GM18507 (cell line): ENCODE measurements around the gene GLMN.
A peak's percentile ranks its signal among the peaks of the same experiment; 100 is the strongest.
"Not testable (repeated sequence)": the region's sequence is repeated elsewhere in the genome, so short reads cannot be mapped to it uniquely, and the experiment has no call there.

ENCODE experiments used
- DNase-seq: peaks from one replicate; pipeline ENCODE4 v3.0.0; 2011; ENCODE audit warnings: low read depth; ENCODE audit not compliant: insufficient read length; ENCODE audit errors: extremely low spot score
- FAIRE-seq: peaks from 2 replicates; lab custom pipeline; 2011; peaks lifted over from hg19 to GRCh38; lab: Jason Lieb, UNC

The GLMN gene

DNA sequence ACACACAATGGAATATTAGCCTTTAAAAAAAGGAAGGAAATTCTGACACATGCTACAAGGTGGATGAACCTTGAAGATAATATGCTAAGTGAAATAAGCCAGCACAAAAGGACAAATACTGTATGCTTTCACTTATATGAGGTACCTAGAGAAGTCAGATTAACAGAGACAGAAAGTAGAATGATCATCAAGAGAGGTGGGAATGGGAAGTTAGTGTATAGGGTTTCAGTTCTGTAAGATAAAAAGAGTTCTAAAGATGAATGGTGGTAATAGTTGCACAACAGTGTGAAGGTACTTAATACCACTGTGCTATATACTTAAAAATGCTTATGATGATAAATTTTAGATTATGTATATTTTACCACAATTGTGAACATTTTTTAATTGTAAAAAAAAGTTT is 7.2 kb upstream of the GLMN start:
- FAIRE-seq: no peak

DNA sequence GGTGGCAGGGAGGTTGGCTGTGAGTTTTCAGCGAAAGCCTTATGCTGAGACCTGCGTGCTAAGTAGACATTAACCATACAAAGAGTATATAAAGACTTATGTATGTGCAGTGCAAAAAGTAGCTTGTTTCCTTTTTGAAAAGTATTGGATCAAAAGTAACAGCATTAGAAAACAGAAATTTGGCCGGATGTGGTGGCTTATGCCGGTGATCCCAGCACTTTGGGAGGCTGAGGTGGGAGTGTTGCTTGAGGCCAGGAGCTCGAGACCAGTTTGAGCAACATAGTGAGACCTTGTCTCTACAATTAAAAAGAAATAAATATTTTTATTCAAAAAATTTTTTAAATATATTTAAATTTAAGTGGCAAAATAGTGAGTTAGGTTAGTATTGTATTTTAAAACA is 2.2 kb upstream of the GLMN start:
- FAIRE-seq: no peak
- no peak for DNase-seq

More for the DNA sequence above, 7.2 kb upstream of the GLMN start:
- no peak for DNase-seq

DNA sequence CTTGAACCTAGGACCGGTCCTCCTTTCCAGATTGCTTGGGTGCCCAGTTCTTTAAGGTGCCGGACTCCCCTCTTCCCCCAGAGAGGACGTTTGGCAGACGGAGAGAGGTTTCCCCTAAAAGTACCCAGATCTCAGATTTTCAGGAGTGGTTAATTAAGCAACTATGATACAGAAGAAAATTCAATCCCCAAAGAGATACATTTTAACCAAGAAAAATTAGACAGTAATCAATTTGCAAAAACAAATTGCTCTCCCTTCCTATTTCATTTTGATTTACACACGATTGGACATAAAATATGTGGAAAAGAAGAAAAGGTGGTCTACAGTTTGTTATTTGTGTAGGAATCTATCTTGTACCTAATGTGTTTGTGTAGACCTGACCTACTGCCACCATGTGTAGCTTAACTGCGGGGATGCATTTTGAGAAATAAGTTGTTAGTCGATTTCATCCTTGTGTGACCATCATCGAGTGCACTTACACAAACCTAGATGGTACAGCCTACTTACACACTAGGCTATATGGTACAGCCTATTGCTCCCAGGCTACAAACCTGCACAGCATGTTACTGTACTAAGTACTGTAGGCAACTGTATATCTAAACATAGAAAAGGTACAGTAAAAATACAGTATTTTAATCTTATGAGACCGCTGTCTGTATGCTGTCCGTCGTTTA is 827 bp upstream of the GLMN start:
- DNase-seq: no peak
- peak; percentile 45 for FAIRE-seq

DNA sequence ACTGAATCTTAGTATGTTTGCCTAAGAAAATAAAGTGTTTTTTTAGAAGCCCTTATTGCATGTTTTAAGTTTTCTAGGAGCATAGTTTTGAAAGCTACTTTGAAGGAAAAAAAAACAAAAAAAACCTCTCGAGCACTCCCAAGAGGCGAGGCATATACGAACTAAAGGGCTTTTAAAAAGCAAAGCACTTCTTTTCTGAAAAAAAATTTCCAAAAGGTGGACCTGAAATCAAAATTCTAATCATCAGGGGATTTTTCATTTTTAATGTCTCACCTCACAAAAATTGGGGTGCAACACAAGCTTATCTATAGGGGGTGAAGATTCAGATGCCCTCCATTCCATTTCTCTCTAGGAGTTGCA is 594 bp downstream of the GLMN start:
- no peak for DNase-seq
- FAIRE-seq: no peak

DNA sequence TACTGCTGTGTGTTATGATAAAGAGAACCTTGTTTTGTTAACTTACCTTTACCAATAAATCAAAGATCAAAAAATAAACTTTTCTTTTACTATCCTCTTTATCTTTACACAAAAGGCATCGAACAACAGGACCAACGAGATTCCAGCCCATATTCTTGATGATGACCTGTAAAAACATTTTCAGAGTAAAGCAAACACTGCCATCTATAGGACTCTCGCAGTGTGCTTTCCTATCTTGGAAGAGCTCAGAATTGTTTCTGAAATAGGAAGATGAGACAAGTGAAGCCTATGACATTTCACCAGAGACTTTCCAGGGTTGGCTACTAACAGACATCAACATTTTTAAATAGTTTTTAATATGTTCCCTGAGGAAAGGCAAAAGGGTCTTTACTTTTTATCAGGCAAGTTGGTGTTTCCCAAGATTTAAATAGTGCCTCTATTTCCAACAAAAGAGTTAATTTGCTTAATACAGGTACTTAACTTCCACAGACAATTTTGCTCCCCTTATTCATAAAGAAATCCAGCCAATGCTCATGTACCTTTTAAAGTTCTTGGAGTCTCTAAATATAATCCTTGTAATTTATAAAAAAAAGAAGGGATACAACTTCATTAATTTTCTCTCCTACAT is 7.3 kb downstream of the GLMN start:
- DNase-seq (no peak), FAIRE-seq (peak; percentile 63)

DNA sequence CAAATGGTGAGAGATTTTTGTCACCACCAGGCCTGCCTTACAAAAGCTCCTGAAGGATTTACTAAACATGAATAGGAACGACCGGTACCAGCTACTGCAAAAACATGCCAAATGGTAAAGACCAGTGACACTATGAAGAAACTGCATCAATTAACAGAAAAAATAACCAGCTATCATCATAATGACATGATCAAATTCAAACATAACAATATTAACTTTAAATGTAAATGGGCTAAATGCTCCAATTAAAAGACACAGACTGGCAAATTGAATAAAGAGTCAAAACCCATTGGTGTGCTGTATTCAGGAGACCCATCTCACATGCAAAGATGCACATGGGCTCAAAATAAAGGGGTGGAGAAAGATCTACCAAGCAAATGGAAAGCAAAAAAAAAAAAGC is 17.4 kb downstream of the GLMN start:
- not testable (repeated sequence) for DNase-seq, FAIRE-seq

DNA sequence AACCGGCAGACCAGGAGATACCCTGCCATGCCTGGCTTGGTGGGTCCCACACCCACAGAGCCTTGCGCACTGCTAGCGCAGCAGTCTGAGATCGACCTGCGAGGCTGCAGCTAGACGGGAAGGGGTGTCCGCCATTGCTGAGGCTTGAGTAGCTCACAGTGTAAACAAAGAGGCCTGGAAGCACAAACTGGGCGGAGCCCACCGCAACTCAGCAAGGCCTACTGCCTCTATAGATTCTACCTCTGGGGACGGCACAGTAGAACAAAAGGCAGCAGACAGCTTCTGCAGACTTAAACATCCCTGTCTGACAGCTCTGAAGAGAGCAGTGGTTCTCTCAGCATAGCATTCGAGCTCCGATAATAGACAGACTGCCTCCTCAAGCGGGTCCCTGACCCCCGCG is 19.0 kb downstream of the GLMN start:
- DNase-seq, FAIRE-seq: not testable (repeated sequence)

DNA sequence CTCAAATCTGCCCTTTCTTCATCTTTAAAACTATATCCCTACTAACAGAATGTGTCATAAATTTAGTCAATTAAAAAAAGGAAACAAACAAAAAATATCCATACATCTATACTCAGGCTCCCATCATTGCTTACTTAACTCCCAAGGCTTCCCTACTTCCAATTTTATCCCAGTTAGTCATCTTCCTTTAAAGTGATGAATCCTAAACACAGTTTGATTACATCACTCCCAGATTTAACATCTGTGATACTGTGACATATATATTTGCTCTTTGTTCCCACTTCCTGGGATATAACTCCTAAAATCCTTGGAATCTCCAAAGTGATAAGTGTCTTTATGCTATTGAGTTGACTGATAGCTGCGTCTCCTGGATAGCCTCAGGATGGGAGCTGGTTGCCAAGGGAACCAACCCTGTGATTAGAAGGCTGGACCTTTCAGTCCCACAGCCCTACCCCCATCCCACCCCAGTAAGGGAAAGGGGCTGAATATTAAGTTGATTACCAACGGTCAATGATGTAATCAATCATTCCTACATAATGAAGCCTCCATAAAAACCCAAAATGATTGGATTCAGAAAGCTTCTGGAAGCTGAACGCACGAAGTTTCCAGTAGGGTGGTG is 21.6 kb downstream of the GLMN start:
- no peak for FAIRE-seq

DNA sequence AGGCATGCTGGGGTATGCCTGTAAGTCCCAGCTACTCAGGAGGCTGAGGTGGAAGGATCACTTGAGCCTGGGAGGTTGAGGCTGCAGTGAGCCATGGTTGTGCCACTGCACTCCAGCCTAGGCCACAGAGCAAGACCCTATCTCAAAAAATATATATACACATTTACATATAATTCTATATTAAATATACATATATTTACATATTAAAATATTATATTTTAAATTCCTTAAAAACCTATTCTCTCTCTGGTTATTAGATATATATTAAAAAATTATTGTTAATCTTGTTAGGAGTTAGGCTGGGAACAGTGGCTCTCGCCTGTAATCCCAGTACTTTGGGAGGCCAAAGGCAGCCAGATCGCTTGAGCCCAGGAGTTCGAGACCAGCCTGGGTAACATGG is 22.7 kb downstream of the GLMN start:
- no peak for DNase-seq
- no peak for FAIRE-seq

More for the DNA sequence above, 21.6 kb downstream of the GLMN start:
- no peak for DNase-seq

DNA sequence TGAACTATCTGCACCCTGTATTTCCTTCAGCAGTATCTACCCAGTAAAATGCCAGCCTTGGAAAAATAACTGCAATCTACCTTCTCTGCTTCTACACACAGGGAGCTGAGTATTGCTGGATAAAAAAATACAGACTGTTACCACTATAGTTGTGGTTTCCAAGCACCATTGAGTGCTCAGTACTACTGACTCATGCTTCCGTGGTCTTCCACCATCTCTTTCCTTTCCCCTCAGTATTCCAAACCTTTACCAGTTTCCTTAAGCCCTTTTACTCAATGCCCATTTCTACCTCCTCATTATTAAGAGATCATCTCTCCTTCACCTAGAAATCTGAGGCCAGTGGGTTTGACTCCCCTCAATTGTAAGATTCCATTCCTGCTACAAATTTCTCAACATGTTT is 23.8 kb downstream of the GLMN start:
- DNase-seq: no peak
- FAIRE-seq: no peak

DNA sequence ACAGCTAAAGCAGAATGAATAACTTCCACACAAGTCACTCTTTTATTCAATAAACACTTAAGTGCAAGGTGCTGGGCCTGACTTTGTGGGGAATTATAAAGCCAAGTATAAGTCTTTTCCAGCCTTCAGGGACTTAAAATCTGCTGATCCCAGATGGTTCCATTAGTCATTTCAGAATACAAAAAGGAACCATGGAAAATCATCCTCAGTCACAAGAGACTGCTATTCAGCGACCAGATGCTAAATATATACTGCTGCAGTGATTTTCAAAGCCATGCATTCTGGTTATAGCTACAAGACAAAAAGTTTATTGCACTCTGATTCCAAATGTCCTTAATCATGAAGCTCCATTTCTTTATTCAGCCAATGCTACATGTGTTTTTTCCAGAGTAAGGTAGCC is 25.7 kb downstream of the GLMN start:
- FAIRE-seq (no peak), DNase-seq (no peak)

DNA sequence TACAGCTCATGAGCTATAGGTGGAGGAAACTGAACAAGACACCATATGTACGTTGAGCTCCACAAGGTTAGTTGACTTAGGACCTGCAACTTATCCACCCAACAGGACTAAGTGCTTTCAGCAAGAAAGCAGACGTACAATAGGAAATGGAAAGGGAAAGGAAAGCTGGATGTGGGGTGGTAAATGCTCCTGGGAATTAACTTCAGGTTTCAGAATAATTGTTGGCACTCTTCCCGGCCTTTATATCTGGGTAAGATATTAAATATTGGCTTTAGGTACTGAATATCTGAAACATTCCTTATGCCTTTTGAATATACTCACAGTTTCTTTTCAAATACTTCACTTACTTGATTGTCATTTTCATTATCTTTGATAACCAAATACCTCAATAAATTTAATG is 36.3 kb downstream of the GLMN start:
- no peak for DNase-seq
- FAIRE-seq: no peak

DNA sequence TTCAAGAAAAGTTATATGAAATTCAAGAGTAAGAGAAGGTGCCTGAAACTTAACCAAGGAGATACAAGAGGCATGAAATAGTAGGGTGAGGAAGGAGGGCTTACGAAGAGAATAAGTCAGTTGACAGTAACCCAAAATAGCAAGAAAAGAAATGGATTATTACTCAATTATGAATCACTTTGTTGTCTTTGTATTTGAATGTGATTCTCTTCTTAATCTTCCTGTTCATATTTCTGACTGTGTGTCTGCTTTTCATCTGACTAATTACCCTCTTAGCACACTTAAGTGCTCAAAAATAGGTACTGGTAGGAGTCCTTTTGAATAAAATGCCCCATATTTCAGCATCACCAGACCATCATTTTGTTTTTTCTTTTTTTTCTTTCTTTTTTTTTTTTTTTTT is 39.4 kb downstream of the GLMN start:
- DNase-seq (no peak), FAIRE-seq (no peak)

DNA sequence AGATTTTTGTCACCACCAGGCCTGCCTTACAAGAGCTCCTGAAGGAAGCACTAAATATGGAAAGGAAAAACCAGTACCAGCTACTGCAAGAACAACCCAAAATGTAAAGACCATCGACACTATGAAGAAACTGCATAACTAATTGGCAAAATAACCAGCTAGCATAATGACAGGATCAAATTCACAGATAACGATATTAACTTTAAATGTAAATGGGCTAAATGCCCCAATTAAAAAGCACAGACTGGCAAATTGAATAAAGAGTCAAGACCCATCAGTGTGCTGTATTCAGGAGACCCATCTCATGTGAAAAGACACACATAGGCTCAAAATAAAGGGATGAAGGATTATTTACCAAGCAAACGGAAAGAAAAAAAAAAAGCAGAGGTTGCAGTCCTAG is 44.1 kb downstream of the GLMN start:
- DNase-seq, FAIRE-seq: not testable (repeated sequence)

DNA sequence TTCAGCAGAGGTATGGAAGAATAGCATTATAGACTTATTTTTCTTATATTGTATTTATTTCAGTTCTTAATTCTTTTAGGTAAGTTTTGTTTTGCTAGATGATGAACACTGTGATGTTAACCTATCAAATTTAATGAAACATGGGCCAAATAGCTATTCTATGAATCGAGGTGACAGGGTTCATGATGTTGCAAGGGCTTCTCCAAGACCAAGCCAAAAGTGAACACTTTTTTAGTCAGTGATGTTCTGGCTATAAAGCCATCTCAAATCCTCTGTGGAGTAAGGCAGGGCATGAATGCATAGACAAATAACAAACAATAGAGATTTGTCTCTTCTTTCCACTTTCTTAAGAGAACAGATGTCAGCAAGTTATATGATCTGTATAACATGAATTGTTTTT is 54.4 kb downstream of the GLMN start:
- FAIRE-seq (peak; percentile 15), DNase-seq (no peak)

DNA sequence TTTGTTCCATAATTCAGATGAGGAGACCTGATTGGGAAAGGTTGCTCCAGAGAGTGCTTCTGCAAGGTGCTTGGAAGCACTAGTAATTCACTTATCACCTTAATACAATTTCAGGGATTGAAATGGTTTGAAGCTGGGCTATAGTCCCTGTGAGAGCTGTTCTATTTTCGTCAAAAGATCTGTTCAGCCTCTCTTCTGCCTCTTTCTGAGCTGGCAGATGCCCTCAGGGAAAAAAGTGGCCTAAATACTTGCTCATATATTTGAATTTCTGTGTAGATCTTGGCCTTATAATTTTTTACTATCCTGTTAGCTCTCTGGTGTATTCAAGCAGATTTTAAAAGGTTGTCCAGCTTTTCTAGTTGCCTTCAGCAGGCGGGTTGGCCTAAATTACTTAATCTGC is 58.8 kb downstream of the GLMN start:
- DNase-seq (no peak), FAIRE-seq (no peak)

DNA sequence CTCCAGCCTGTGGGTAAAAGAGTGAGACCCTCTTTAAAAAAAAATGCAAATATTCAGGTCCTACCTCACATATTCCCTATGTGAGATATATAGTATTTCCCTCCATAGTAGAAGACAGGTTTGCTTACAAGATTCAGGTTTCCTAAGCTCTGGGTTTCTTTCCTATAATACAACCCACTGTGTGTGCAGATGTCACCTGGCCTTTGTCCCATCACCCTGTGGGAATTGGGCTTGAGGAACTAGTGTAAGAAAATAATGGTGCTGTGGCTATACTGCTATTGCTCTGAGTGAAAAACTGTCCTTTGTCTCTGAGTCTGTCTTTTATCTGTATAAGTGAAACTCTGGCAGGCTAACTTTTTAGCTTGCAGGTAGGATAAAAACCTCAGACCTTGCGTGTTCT is 68.1 kb downstream of the GLMN start:
- no peak for FAIRE-seq

DNA sequence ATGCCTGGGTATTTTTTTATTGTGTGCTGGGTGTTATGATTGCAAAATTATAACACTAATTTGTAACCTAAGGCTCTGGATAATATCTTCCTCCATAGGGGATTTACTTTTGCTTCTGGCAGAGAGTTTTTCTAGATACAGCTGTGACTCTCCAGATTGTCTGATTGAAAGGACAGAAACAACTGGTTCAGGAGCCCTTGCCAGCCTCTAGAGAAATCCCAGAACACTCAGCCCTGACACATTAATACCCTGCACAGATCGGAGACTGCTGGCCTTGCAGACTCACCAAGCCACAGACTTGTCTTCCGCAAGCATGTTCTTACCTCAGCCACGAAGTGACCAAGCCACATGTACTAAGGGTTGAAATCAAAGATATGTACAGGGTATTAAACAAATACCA is 70.4 kb downstream of the GLMN start:
- FAIRE-seq: no peak
- DNase-seq: no peak

More for the DNA sequence above, 68.1 kb downstream of the GLMN start:
- no peak for DNase-seq

DNA sequence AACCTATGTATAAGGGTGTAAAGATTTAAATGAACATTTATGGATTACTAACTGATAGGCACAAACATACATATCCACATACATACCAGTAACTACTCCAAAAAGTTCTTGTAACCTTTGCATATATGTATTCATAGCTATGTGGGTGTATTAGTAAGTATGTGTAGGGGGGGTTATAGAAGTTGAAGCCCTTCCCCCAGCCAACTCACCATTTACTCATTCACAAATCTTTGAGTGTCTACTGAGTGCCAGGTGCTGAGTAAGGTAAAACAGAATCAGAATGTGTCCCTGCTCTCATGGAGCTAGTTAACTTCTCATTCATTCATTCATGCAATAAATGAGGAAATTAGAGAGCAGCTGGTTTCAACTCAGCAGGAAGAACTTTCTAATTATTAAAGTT is 79.8 kb downstream of the GLMN start:
- no peak for DNase-seq

DNA sequence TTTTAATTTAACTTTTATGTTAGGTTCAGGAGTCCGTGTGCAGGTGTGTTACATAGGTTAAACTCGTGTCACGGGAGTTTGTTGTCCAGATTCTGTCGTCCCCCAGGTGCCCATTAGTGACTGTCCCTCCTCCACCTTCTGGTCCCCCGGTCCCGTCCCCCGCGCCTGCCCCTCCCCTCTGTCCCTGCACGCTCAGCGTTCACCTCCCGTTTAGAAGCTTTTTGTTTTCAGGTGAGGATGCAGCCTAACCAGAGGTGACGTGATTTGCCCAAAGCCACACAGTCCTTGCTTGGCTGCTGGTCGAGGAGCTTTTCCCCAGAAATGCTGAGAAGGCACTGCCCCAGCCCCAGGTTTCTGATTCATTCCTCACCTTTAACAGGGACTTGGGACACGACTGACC is 80.2 kb downstream of the GLMN start:
- DNase-seq (no peak), FAIRE-seq (no peak)

More for the DNA sequence above, 79.8 kb downstream of the GLMN start:
- no peak for FAIRE-seq

DNA sequence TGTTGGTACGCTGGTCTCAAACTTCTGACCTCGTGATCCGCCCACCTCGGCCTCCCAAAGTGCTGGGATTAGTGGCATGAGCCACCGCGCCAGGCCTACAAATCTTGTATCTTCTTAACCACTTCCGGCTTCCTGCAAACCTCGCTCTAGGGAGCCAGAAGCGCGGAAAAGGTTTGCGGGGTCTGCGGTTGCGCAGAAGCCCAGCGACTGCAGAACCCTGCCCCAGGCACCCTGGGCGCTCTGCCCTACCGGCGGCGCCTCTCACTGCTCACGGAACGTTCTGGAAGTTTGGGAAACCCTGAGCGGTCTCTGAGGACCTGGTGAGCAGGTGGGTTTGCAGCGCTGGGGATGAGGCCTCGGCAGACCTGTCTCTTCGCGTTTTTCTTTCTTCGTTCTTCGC is 81.1 kb downstream of the GLMN start, which contains the start of gene C1orf146:
C1orf146 (plus strand) TSS at position 195 of the 400 bp plus-strand sequence. CDS start 13,506 bp downstream, outside the sequence.
- no peak for FAIRE-seq
- DNase-seq: no peak
